ENCODE data around the gene HS2ST1. TPM values are rescaled to one million over a fixed set of nuclear protein-coding genes. Genes with fewer than 3 reads are reported as not detected.

Gene HS2ST1
- total RNA-seq, 1 experiment from 2014 or later: 54.0 TPM

DNA sequence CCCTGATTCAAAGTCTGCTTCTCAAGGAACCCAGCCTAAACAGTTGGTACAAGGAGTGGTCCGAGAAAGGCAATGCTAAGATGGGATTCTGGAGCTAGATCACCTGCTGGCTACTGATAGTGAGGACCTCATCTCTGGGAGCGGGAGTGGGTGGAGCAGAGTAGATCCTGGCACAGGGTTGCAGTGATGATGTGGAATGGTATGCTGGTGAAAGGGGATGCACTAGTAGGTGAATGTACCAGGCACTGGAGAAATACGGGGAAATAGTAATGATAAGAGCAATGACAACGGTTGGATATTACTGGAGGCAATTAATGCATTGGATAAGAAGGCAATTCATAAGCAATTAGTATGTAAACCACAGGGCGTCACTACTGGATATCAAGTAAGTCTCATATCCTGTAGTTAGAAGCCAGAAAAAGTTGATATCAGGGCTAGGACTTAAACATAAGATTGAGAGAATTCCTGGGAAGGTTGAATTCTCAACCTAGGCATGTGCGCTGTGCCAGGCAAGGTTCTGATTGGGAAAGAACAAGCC lies 245.0 kb downstream of the HS2ST1 start:
- no peak for DNase-seq
- CTCF ChIA-PET: no interaction called here
- H3K4me1 Mint-ChIP-seq (ENCODE audit: low read depth, unreplicated experiment): peaks cover 10% of the 10 kb centered on the region
- H3K27me3 Mint-ChIP-seq (ENCODE audit: unreplicated experiment): no peaks in the 10 kb centered on the region
- no peaks in the 10 kb centered on the region for H3K9me3 Mint-ChIP-seq (ENCODE audit: low read depth, unreplicated experiment)
- TF ChIP-seq, protein P1, sequence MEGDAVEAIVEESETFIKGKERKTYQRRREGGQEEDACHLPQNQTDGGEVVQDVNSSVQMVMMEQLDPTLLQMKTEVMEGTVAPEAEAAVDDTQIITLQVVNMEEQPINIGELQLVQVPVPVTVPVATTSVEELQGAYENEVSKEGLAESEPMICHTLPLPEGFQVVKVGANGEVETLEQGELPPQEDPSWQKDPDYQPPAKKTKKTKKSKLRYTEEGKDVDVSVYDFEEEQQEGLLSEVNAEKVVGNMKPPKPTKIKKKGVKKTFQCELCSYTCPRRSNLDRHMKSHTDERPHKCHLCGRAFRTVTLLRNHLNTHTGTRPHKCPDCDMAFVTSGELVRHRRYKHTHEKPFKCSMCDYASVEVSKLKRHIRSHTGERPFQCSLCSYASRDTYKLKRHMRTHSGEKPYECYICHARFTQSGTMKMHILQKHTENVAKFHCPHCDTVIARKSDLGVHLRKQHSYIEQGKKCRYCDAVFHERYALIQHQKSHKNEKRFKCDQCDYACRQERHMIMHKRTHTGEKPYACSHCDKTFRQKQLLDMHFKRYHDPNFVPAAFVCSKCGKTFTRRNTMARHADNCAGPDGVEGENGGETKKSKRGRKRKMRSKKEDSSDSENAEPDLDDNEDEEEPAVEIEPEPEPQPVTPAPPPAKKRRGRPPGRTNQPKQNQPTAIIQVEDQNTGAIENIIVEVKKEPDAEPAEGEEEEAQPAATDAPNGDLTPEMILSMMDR (IDR thresholded peaks at IDR 0.05; ENCODE audit: unreplicated experiment): no peak
- H3K36me3 Mint-ChIP-seq (ENCODE audit: insufficient read depth, unreplicated experiment): no peaks in the 10 kb centered on the region
- no peak overlapping the region for H3K4me3 Mint-ChIP-seq (ENCODE audit: low read depth, unreplicated experiment)
- no TSS peak for BruUV-seq (replicated peaks)
- H3K27ac Mint-ChIP-seq (ENCODE audit: unreplicated experiment): no peak overlapping the region
- intact Hi-C loops (cut with micrococcal nuclease; ENCODE audit: unreplicated experiment): loop anchor here (10.0 kb wide), 1 partner anchor 625 kb away; no protein-coding TSS in a partner anchor

Other genes starting within 250 kb of the HS2ST1 start
- gene SH3GLB1, start 210.1 kb upstream of the HS2ST1 start, total RNA-seq (2022): 53.4 and 54.6 TPM in 2 replicates
- gene SELENOF, start 509 bp upstream of the HS2ST1 start, total RNA-seq (2022): 296 and 302 TPM in 2 replicates

Measured in Calu3 (cell line).